Measurements from ENCODE around the gene SYNE4.

DNA sequence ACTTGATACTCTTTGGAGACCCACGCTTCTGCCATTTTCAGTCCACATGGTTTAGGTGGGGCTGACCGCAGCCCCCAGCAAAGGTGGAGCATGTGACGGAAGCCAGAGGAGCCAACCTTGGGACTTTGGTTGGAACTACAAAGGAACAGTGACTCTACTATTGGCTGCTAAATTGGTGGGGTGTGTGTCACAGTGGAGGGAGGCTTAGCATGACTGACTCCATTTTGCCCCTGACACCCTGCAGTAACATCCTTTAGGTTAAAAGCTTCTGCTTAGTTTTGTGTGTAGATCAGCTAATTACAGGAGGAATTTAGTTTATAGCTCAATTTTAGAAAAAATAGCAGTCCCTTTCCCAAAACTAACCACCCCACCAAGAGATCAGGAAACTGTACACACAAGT, 7.0 kb downstream of the SYNE4 start:
- TF ChIP-seq, protein P1, sequence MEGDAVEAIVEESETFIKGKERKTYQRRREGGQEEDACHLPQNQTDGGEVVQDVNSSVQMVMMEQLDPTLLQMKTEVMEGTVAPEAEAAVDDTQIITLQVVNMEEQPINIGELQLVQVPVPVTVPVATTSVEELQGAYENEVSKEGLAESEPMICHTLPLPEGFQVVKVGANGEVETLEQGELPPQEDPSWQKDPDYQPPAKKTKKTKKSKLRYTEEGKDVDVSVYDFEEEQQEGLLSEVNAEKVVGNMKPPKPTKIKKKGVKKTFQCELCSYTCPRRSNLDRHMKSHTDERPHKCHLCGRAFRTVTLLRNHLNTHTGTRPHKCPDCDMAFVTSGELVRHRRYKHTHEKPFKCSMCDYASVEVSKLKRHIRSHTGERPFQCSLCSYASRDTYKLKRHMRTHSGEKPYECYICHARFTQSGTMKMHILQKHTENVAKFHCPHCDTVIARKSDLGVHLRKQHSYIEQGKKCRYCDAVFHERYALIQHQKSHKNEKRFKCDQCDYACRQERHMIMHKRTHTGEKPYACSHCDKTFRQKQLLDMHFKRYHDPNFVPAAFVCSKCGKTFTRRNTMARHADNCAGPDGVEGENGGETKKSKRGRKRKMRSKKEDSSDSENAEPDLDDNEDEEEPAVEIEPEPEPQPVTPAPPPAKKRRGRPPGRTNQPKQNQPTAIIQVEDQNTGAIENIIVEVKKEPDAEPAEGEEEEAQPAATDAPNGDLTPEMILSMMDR (IDR thresholded peaks at IDR 0.05), result no peak
- no peak for TF ChIP-seq POLR2A (IDR thresholded peaks at IDR 0.05)

Data from uterus (tissue), 2 donors.